ENCODE results near the gene CHST11. TPM values are rescaled to one million over a fixed set of nuclear protein-coding genes. Genes with fewer than 3 reads are reported as not detected.

CHST11 gene
- total RNA-seq, 1 experiment from 2014 or later = 1.1 TPM

DNA sequence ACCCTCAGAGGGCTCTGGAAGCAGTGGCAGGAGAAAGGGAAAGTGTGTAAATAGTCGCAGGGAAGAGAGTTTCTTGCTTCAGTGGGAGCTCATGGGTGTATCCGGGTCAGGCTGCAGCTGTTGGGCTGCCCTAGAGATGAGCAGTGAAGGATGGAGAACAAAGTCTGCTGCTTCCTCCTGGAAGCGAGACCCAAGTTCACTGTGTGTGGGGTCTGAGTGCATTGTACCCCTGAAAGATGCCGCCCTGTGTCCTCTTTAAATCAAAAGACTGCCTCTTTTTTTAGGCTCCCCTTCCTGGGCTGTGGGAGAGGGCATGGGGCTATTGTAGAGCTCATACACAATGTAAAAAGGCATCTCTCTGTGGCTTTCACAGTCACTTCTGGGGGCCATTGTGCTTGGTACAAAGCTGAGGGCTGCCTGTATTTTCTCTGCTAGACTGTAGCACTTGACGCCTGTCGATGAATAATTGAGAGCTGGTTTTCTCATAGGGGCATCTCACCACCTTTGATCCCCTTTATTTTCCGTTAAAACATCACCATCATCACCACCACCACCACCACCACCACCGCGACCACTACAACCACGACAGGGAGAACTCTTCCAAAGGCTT lies 16.7 kb downstream of the CHST11 start:
- BruUV-seq (replicated peaks) = no TSS peak
- CTCF ChIA-PET = no interaction called here
- TF ChIP-seq CTCF (IDR thresholded peaks at IDR 0.05; ENCODE audit: unreplicated experiment) = no peak

DNA sequence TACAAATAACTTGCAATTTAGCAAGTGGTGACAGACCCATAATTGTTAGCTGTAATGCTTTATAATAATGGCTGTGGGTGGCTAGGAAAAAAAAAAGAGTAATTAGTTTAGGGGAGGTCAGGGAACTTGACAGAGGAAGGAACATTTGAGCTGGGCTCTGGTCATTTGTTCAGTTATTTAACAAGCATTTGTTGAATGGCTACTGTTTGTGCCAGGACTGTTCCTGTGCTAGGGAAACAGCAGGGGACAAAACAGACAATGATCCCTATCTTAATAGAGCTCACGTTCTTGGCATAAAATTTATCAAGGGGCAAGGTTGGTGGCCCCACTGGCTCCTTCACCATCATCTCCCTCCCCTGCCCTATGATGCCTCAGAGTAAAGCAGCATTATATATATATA lies 18.5 kb downstream of the CHST11 start:
- H3K36me3 Mint-ChIP-seq (ENCODE audit: insufficient read depth, unreplicated experiment) = no peaks in the 10 kb centered on the region
- H3K27me3 Mint-ChIP-seq (ENCODE audit: unreplicated experiment) = peaks cover 50% of the 10 kb centered on the region
- no peak for DNase-seq
- BruUV-seq (replicated peaks) = no TSS peak
- H3K9me3 Mint-ChIP-seq (ENCODE audit: low read depth, unreplicated experiment) = no peaks in the 10 kb centered on the region
- H3K27ac Mint-ChIP-seq (ENCODE audit: unreplicated experiment) = no peak overlapping the region
- no peaks in the 10 kb centered on the region for H3K4me1 Mint-ChIP-seq (ENCODE audit: low read depth, unreplicated experiment)
- CTCF ChIA-PET = no interaction called here
- H3K4me3 Mint-ChIP-seq (ENCODE audit: low read depth, unreplicated experiment) = no peak overlapping the region
- intact Hi-C loops (cut with micrococcal nuclease; ENCODE audit: unreplicated experiment) = no loop called here
- no peak for TF ChIP-seq CTCF (IDR thresholded peaks at IDR 0.05; ENCODE audit: unreplicated experiment)

More for the DNA sequence above, 16.7 kb downstream of the CHST11 start:
- no peaks in the 10 kb centered on the region for H3K4me1 Mint-ChIP-seq (ENCODE audit: low read depth, unreplicated experiment)
- H3K4me3 Mint-ChIP-seq (ENCODE audit: low read depth, unreplicated experiment) = no peak overlapping the region
- H3K9me3 Mint-ChIP-seq (ENCODE audit: low read depth, unreplicated experiment) = no peaks in the 10 kb centered on the region
- no peak overlapping the region for H3K27ac Mint-ChIP-seq (ENCODE audit: unreplicated experiment)
- DNase-seq = no peak
- intact Hi-C loops (cut with micrococcal nuclease; ENCODE audit: unreplicated experiment) = no loop called here
- H3K27me3 Mint-ChIP-seq (ENCODE audit: unreplicated experiment) = peaks cover 67% of the 10 kb centered on the region
- H3K36me3 Mint-ChIP-seq (ENCODE audit: insufficient read depth, unreplicated experiment) = no peaks in the 10 kb centered on the region

GRCh38 chr12:104477510-104478390 lies 21.0 kb downstream of the CHST11 start:
- Mint-ChIP-seq H3K4me3 (ENCODE audit: low read depth, unreplicated experiment) (no peak overlapping the region), H3K27ac (ENCODE audit: unreplicated experiment) (no peak overlapping the region), H3K9me3 (ENCODE audit: low read depth, unreplicated experiment) (no peaks in the 10 kb centered on the region), H3K27me3 (ENCODE audit: unreplicated experiment) (peaks cover 25% of the 10 kb centered on the region), H3K4me1 (ENCODE audit: low read depth, unreplicated experiment) (no peaks in the 10 kb centered on the region), H3K36me3 (ENCODE audit: insufficient read depth, unreplicated experiment) (no peaks in the 10 kb centered on the region)
- CTCF ChIA-PET = no interaction called here
- no peak for TF ChIP-seq CTCF (IDR thresholded peaks at IDR 0.05; ENCODE audit: unreplicated experiment)
- intact Hi-C loops (cut with micrococcal nuclease; ENCODE audit: unreplicated experiment) = no loop called here
- no peak for DNase-seq
- no TSS peak for BruUV-seq (replicated peaks)

GRCh38 chr12:104478396-104479122 lies 21.8 kb downstream of the CHST11 start:
- BruUV-seq (replicated peaks) = no TSS peak
- Mint-ChIP-seq H3K27me3 (ENCODE audit: unreplicated experiment) (peaks cover 23% of the 10 kb centered on the region), H3K4me3 (ENCODE audit: low read depth, unreplicated experiment) (no peak overlapping the region), H3K36me3 (ENCODE audit: insufficient read depth, unreplicated experiment) (no peaks in the 10 kb centered on the region), H3K9me3 (ENCODE audit: low read depth, unreplicated experiment) (no peaks in the 10 kb centered on the region), H3K27ac (ENCODE audit: unreplicated experiment) (no peak overlapping the region), H3K4me1 (ENCODE audit: low read depth, unreplicated experiment) (no peaks in the 10 kb centered on the region)
- no peak for DNase-seq
- TF ChIP-seq CTCF (IDR thresholded peaks at IDR 0.05; ENCODE audit: unreplicated experiment) = no peak
- CTCF ChIA-PET = no interaction called here
- intact Hi-C loops (cut with micrococcal nuclease; ENCODE audit: unreplicated experiment) = no loop called here
